ENCODE measurements around the gene RNF2.
"Not testable (repeated sequence)": the region's sequence is repeated elsewhere in the genome, so short reads cannot be mapped to it uniquely, and the experiment has no call there.

Gene RNF2

GRCh38 chr1:185044981-185045813 lies at the start of gene RNF2:
RNF2 (plus strand) TSS chr1:185045558; CDS start chr1:185087554, 41,996 bp downstream.
- in situ Hi-C loops (cut with HindIII; ENCODE audit: low sequenced_read_pairs), result no loop called here

GRCh38 chr1:184999974-185000373 lies 45.4 kb upstream of the RNF2 start:
- in situ Hi-C loops (cut with HindIII; ENCODE audit: low sequenced_read_pairs), result not testable (repeated sequence)

GRCh38 chr1:185001312-185001880 lies 44.0 kb upstream of the RNF2 start:
- in situ Hi-C loops (cut with HindIII; ENCODE audit: low sequenced_read_pairs), result not testable (repeated sequence)

GRCh38 chr1:185008838-185009237 lies 36.5 kb upstream of the RNF2 start:
- in situ Hi-C loops (cut with HindIII; ENCODE audit: low sequenced_read_pairs), result no loop called here

DNA sequence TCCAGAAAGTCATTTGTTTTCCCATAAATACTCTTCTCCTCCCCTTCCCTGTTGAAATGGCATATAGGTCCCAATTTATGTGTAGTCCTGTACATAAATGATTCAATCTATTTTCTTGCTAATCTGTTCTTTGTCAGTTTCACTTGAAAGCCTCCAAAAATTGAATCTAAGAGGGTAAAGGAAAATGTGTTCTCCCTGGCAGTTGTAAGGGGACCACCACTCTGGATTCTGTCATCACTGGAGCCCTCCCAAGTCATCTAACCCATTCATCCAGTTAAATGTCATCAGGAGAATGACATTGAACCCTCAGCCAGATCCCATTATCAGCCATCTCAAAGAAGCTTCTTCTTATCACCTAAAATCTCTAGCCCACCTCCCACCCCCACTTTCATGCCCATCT lies 35.0 kb upstream of the RNF2 start:
- in situ Hi-C loops (cut with HindIII; ENCODE audit: low sequenced_read_pairs), result no loop called here

DNA sequence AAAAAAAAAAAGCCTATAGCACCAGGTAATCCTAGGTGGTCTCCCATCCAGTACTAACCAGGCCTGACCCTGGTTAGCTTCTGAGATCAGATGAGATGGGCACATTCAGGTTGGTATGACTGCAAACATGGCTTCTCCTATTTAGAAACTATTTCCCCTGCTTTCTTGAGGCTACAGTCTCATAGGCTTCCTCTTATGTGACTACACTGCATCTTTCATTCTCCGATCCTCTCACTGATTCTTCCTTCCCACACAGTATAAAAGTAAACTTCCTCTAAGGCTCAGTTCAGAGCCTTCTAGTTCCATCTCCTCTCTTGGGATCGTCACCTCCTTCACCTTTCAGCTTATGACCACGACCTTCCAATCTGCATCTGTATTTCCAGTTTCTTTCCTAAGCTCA lies 30.4 kb upstream of the RNF2 start:
- in situ Hi-C loops (cut with HindIII; ENCODE audit: low sequenced_read_pairs), result no loop called here

GRCh38 chr1:185015631-185016030 lies 29.7 kb upstream of the RNF2 start:
- in situ Hi-C loops (cut with HindIII; ENCODE audit: low sequenced_read_pairs), result no loop called here

DNA sequence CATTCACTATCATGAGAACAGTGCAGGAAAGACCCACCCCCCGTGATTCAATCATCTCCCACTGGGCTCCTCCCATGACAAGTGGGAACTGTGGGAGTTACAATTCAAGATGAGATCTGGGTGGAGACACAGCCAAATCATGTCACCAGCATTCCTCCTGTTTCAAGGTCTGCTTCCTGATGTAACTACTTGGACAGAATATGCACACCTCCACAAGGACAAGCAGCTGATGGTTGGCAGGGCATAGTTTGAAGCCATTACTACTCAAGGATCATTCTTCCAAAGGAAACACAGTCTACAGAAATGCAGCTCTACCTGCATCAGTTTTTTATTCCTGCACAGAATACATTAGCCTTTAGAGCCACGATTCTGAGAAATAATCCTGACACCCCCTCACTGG lies 28.5 kb upstream of the RNF2 start:
- in situ Hi-C loops (cut with HindIII; ENCODE audit: low sequenced_read_pairs), result no loop called here

DNA sequence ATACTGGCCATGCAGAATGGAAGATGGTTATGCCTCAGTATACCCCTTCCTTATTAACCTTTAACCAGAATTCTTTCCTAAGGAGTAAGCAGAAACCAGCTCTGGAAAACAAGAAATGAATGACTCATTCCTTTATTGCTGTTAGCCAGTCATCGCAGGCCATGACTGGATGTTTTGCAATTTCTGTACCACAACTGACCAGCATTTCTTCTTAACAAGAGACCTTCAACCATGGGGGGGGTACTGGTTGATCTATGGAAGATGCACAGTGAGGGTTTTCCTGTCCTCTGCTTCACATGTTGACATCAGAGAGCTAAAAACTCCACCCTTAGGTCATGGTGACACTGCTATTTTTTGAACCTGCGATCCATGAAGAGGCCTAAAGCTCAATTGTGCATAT lies 28.0 kb upstream of the RNF2 start:
- in situ Hi-C loops (cut with HindIII; ENCODE audit: low sequenced_read_pairs), result no loop called here

GRCh38 chr1:185017966-185018365 lies 27.4 kb upstream of the RNF2 start:
- in situ Hi-C loops (cut with HindIII; ENCODE audit: low sequenced_read_pairs), result no loop called here

DNA sequence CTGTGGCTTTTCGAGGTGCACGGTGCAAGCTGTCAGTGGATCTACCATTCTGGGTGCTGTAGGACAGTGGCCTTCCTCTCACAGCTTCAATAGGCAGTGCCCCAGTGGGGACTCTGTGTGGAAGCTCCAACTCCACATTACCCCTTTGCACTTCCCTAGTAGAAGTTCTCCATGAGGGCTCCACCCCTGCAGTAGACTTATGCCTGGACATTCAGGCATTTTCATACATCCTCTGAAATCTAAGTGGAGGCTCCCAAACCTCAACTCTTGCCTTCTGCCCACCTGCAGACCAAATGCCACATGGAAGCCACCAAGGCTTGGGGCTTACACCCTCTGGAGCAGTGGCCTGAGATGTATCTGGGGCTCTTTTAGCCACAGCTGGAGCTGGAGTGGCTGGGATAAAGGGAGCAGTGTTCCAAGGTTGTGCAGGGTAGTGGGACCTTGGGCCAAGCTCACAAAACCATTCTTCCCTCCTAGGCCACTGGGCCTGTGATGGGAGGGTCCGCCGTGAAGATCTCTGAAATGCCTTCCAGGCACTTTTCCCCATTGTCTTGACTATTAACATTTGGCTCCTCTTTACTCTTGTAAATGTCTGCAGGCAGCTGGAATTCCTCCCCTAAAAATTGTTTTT lies 18.0 kb upstream of the RNF2 start:
- in situ Hi-C loops (cut with HindIII; ENCODE audit: low sequenced_read_pairs), result no loop called here

GRCh38 chr1:185033686-185034085 lies 11.7 kb upstream of the RNF2 start:
- in situ Hi-C loops (cut with HindIII; ENCODE audit: low sequenced_read_pairs), result no loop called here

DNA sequence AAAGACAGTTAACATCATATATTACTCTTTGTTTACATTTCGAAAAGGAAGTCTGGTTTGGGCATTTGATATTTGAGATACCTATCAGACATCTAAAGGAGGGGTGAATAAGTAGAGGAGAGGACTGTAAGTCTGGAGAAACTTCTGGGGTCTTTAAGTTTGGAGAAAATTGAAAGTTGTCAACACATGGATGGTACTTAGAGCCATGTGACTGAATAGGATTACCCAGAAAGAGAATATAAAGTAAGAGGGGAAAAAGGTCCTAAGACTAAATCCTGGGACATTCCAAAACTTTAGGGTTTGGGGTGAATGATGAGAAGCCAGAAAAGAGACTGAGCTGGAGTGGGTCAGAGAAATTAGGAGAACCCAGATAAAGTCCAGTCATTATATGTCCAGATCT lies 10.1 kb upstream of the RNF2 start:
- in situ Hi-C loops (cut with HindIII; ENCODE audit: low sequenced_read_pairs), result no loop called here

GRCh38 chr1:185038813-185039376 lies 6.5 kb upstream of the RNF2 start:
- in situ Hi-C loops (cut with HindIII; ENCODE audit: low sequenced_read_pairs), result no loop called here

- in situ Hi-C loops (cut with HindIII; ENCODE audit: low sequenced_read_pairs), result no loop called here
These were observed 5.5 kb upstream of the RNF2 start for GRCh38 chr1:185039726-185040407.

DNA sequence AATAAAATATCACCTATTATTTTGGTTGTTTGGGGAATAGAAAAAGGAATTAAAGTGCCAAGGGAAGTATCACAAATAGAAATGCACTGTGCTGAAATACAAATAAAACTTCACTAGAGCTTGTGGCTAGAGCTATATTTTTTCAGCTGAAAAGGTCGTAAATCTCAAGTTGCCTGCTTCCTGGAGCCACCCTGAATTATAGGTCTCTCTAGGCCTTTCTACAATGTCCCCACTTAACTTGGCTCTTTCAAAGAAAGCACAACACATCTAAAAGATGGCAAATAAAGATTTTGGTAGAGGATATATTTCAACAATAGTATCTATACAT lies 5.0 kb upstream of the RNF2 start:
- in situ Hi-C loops (cut with HindIII; ENCODE audit: low sequenced_read_pairs), result no loop called here

- in situ Hi-C loops (cut with HindIII; ENCODE audit: low sequenced_read_pairs), result no loop called here
These were observed 3.6 kb upstream of the RNF2 start for GRCh38 chr1:185041742-185042141.

DNA sequence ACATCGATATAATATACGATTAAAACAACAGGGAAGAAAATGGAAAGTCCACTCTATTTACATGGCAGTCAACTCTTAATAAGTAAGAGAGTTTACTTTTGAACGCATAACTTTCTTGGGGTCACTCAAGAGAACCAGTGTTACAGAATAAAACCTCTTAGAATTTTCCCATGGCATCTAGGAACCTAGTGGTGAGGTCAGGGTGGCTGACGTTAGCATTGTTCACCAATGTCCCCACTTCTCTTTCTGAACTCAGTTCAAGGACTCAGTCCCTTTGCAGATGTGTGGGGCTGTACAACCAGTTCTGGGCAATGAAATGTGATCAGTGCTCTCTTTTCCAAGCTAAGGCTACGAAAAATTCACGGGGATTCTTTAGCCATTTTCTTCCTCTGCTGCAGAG lies 2.6 kb upstream of the RNF2 start:
- in situ Hi-C loops (cut with HindIII; ENCODE audit: low sequenced_read_pairs), result no loop called here

- in situ Hi-C loops (cut with HindIII; ENCODE audit: low sequenced_read_pairs), result no loop called here
These were observed 971 bp upstream of the RNF2 start for GRCh38 chr1:185044387-185044786.

DNA sequence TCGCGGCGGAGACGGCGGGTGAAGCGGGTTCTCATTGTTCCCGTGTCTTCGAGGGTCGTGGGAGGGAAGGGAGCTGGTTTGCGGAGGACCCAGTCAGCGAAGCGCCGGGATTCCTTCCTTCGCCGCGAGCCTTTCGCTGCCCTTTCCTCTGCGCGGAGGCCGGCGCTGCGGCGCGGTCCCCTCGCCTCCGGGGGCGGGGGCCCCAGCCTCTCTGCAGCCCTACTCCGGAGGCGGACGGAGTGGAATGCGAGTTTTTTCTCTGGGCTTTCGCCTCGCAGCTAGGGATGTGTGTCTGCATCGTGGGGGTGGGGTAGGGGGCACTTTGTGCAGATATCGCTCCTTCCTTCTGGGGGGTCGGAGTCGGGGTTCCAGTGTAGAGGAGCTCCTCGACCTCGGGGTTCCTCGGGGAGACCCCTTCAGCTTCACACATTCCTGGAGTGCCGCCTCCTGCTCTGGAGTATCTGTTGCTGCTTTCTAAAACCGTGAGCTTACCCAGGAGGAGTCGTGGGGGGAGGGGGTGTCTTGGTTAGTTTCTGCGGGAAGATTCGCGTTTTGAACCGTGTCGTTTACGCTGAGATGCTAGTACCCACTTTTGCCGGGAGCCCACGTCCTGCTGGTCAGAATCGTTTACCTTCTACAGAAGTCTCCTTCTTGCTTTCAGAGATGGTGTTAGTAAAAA lies 595 bp downstream of the RNF2 start:
- in situ Hi-C loops (cut with HindIII; ENCODE audit: low sequenced_read_pairs), result no loop called here

DNA sequence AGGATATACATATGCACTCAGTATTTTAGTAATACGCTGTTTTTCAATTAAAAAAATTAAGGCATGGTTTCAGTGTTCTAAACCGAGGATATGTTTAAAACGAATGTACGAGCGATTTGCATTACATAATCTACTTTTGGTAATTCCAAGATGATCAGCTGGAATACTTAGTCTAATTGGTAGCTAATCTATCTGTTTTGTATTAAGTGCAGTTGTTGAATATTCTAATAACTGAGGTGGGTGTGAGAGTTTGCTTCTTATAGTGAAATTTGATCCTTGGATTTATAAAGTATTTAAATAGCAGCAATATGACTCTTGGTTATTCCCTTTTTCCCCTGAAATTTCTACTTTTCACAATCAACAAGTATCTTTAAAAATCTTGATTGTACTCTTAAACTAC lies 1.3 kb downstream of the RNF2 start:
- in situ Hi-C loops (cut with HindIII; ENCODE audit: low sequenced_read_pairs), result no loop called here
